ENCODE measurements around the gene LTF.
A peak's percentile ranks its signal among the peaks of the same experiment; 100 is the strongest.

The LTF gene

GRCh38 chr3:46449755-46450552 is 14.8 kb downstream of the LTF start:
- Histone ChIP-seq H3K36me3 (ENCODE audit: control insufficient read depth, insufficient read depth, low read length) (no peaks in the 10 kb centered on the region), H3K9ac (ENCODE audit: low read length) (no peak overlapping the region), H3K4me2 (ENCODE audit: low read length) (no peak overlapping the region), H3K27ac (ENCODE audit: low read depth, low read length) (no peak overlapping the region), H3K4me1 (ENCODE audit: control insufficient read depth, low read depth, low read length) (no peaks in the 10 kb centered on the region), H3K23ac (ENCODE audit: low read length) (no peak overlapping the region), H4K5ac (ENCODE audit: low read length) (no peak overlapping the region), H3K4ac (ENCODE audit: low read depth, low read length) (no peak overlapping the region), H2AK5ac (ENCODE audit: low read length) (no peak overlapping the region), H3K4me3 (ENCODE audit: low read length) (no peak overlapping the region), H2BK120ac (ENCODE audit: low read depth, low read length) (no peak overlapping the region), H3K79me2 (ENCODE audit: control insufficient read depth, insufficient read depth, low read length) (no peaks in the 10 kb centered on the region), H4K8ac (ENCODE audit: low read depth, low read length) (no peak overlapping the region), H2BK15ac (replicated peaks; ENCODE audit: low read depth) (no peak overlapping the region), H3K56ac (ENCODE audit: low read length) (no peak overlapping the region), H3K79me1 (ENCODE audit: low read length) (no peaks in the 10 kb centered on the region), H3K18ac (ENCODE audit: low read length) (no peak overlapping the region), H2BK5ac (ENCODE audit: low read length) (no peak overlapping the region), H3K27me3 (ENCODE audit: insufficient read depth, low read length, poor library complexity) (no peaks in the 10 kb centered on the region)
- WGBS (ENCODE audit: extremely low coverage, insufficient coverage, low lambda C conversion rate): no CpG with 5 or more reads among the region's 14 CpGs
- peak; percentile 40 for DNase-seq

GRCh38 chr3:46448721-46449120 is 16.0 kb downstream of the LTF start:
- Histone ChIP-seq H3K4me2 (ENCODE audit: low read length) (no peak overlapping the region), H3K23ac (ENCODE audit: low read length) (no peak overlapping the region), H3K4ac (ENCODE audit: low read depth, low read length) (no peak overlapping the region), H3K56ac (ENCODE audit: low read length) (no peak overlapping the region), H2BK5ac (ENCODE audit: low read length) (no peak overlapping the region), H2BK15ac (replicated peaks; ENCODE audit: low read depth) (no peak overlapping the region), H2BK120ac (ENCODE audit: low read depth, low read length) (no peak overlapping the region), H2AK5ac (ENCODE audit: low read length) (no peak overlapping the region), H3K9ac (ENCODE audit: low read length) (no peak overlapping the region), H3K79me1 (ENCODE audit: low read length) (no peaks in the 10 kb centered on the region), H3K4me3 (ENCODE audit: low read length) (no peak overlapping the region), H4K8ac (ENCODE audit: low read depth, low read length) (no peak overlapping the region), H3K36me3 (ENCODE audit: control insufficient read depth, insufficient read depth, low read length) (no peaks in the 10 kb centered on the region), H3K27ac (ENCODE audit: low read depth, low read length) (no peak overlapping the region), H3K27me3 (ENCODE audit: insufficient read depth, low read length, poor library complexity) (no peaks in the 10 kb centered on the region), H4K5ac (ENCODE audit: low read length) (no peak overlapping the region), H3K18ac (ENCODE audit: low read length) (no peak overlapping the region), H3K4me1 (ENCODE audit: control insufficient read depth, low read depth, low read length) (no peaks in the 10 kb centered on the region), H3K79me2 (ENCODE audit: control insufficient read depth, insufficient read depth, low read length) (no peaks in the 10 kb centered on the region)
- no CpG with 5 or more reads among the region's 17 CpGs for WGBS (ENCODE audit: extremely low coverage, insufficient coverage, low lambda C conversion rate)
- no peak for DNase-seq

GRCh38 chr3:46447228-46447985 is 17.3 kb downstream of the LTF start:
- no peak overlapping the region for H3K27ac ChIP-seq (ENCODE audit: low read depth, low read length)
- H3K4me3 ChIP-seq (ENCODE audit: low read length): no peak overlapping the region
- H3K79me2 ChIP-seq (ENCODE audit: control insufficient read depth, insufficient read depth, low read length): no peaks in the 10 kb centered on the region
- no peak overlapping the region for H2AK5ac ChIP-seq (ENCODE audit: low read length)
- no peaks in the 10 kb centered on the region for H3K79me1 ChIP-seq (ENCODE audit: low read length)
- no peaks in the 10 kb centered on the region for H3K4me1 ChIP-seq (ENCODE audit: control insufficient read depth, low read depth, low read length)
- no peak overlapping the region for H3K56ac ChIP-seq (ENCODE audit: low read length)
- no peak overlapping the region for H3K23ac ChIP-seq (ENCODE audit: low read length)
- no CpG with 5 or more reads among the region's 5 CpGs for WGBS (ENCODE audit: extremely low coverage, insufficient coverage, low lambda C conversion rate)
- no peak overlapping the region for H3K4ac ChIP-seq (ENCODE audit: low read depth, low read length)
- H3K4me2 ChIP-seq (ENCODE audit: low read length): no peak overlapping the region
- DNase-seq: no peak
- no peaks in the 10 kb centered on the region for H3K36me3 ChIP-seq (ENCODE audit: control insufficient read depth, insufficient read depth, low read length)
- no peak overlapping the region for H4K8ac ChIP-seq (ENCODE audit: low read depth, low read length)
- no peak overlapping the region for H4K5ac ChIP-seq (ENCODE audit: low read length)
- H2BK120ac ChIP-seq (ENCODE audit: low read depth, low read length): no peak overlapping the region
- no peak overlapping the region for H3K9ac ChIP-seq (ENCODE audit: low read length)
- no peaks in the 10 kb centered on the region for H3K27me3 ChIP-seq (ENCODE audit: insufficient read depth, low read length, poor library complexity)
- no peak overlapping the region for H3K18ac ChIP-seq (ENCODE audit: low read length)
- H2BK15ac ChIP-seq (replicated peaks; ENCODE audit: low read depth): no peak overlapping the region
- H2BK5ac ChIP-seq (ENCODE audit: low read length): no peak overlapping the region

GRCh38 chr3:46442576-46443530 is 21.9 kb downstream of the LTF start:
- H2BK15ac ChIP-seq (replicated peaks; ENCODE audit: low read depth): no peak overlapping the region
- H3K56ac ChIP-seq (ENCODE audit: low read length): no peak overlapping the region
- peak; percentile 49 for DNase-seq
- no peak overlapping the region for H3K4me3 ChIP-seq (ENCODE audit: low read length)
- no peak overlapping the region for H4K8ac ChIP-seq (ENCODE audit: low read depth, low read length)
- no peaks in the 10 kb centered on the region for H3K79me1 ChIP-seq (ENCODE audit: low read length)
- no peak overlapping the region for H2AK5ac ChIP-seq (ENCODE audit: low read length)
- no peak overlapping the region for H4K5ac ChIP-seq (ENCODE audit: low read length)
- no peak overlapping the region for H3K4ac ChIP-seq (ENCODE audit: low read depth, low read length)
- no peaks in the 10 kb centered on the region for H3K4me1 ChIP-seq (ENCODE audit: control insufficient read depth, low read depth, low read length)
- no peak overlapping the region for H3K27ac ChIP-seq (ENCODE audit: low read depth, low read length)
- no peaks in the 10 kb centered on the region for H3K79me2 ChIP-seq (ENCODE audit: control insufficient read depth, insufficient read depth, low read length)
- no CpG with 5 or more reads among the region's 16 CpGs for WGBS (ENCODE audit: extremely low coverage, insufficient coverage, low lambda C conversion rate)
- H2BK5ac ChIP-seq (ENCODE audit: low read length): no peak overlapping the region
- H2BK120ac ChIP-seq (ENCODE audit: low read depth, low read length): no peak overlapping the region
- no peaks in the 10 kb centered on the region for H3K36me3 ChIP-seq (ENCODE audit: control insufficient read depth, insufficient read depth, low read length)
- no peak overlapping the region for H3K18ac ChIP-seq (ENCODE audit: low read length)
- no peak overlapping the region for H3K9ac ChIP-seq (ENCODE audit: low read length)
- no peak overlapping the region for H3K23ac ChIP-seq (ENCODE audit: low read length)
- H3K27me3 ChIP-seq (ENCODE audit: insufficient read depth, low read length, poor library complexity): no peaks in the 10 kb centered on the region
- no peak overlapping the region for H3K4me2 ChIP-seq (ENCODE audit: low read length)

GRCh38 chr3:46440531-46441294 is 24.0 kb downstream of the LTF start:
- Histone ChIP-seq H3K79me2 (ENCODE audit: control insufficient read depth, insufficient read depth, low read length) (no peaks in the 10 kb centered on the region), H4K5ac (ENCODE audit: low read length) (no peak overlapping the region), H3K23ac (ENCODE audit: low read length) (no peak overlapping the region), H3K27ac (ENCODE audit: low read depth, low read length) (no peak overlapping the region), H4K8ac (ENCODE audit: low read depth, low read length) (no peak overlapping the region), H3K4me3 (ENCODE audit: low read length) (no peak overlapping the region), H2BK5ac (ENCODE audit: low read length) (no peak overlapping the region), H3K36me3 (ENCODE audit: control insufficient read depth, insufficient read depth, low read length) (no peaks in the 10 kb centered on the region), H3K56ac (ENCODE audit: low read length) (no peak overlapping the region), H3K18ac (ENCODE audit: low read length) (no peak overlapping the region), H2AK5ac (ENCODE audit: low read length) (no peak overlapping the region), H3K4me1 (ENCODE audit: control insufficient read depth, low read depth, low read length) (no peaks in the 10 kb centered on the region), H3K27me3 (ENCODE audit: insufficient read depth, low read length, poor library complexity) (no peaks in the 10 kb centered on the region), H3K9ac (ENCODE audit: low read length) (no peak overlapping the region), H2BK15ac (replicated peaks; ENCODE audit: low read depth) (no peak overlapping the region), H3K4me2 (ENCODE audit: low read length) (no peak overlapping the region), H3K79me1 (ENCODE audit: low read length) (no peaks in the 10 kb centered on the region), H2BK120ac (ENCODE audit: low read depth, low read length) (no peak overlapping the region), H3K4ac (ENCODE audit: low read depth, low read length) (no peak overlapping the region)
- no CpG with 5 or more reads among the region's 4 CpGs for WGBS (ENCODE audit: extremely low coverage, insufficient coverage, low lambda C conversion rate)
- DNase-seq: peak; percentile 24

Data from mesendoderm (in vitro differentiated cells).